NT2/D1 (cell line): ENCODE data around the gene MBD4.

Experiments used
- SUZ12 ChIP-seq: IDR thresholded peaks from 2 replicates; pipeline ENCODE4 v1.6.1; 2011; ENCODE audit not compliant: insufficient read length, insufficient read depth; ENCODE audit errors: extremely low read depth
- YY1 ChIP-seq: IDR thresholded peaks from 2 replicates; pipeline ENCODE4 v1.6.1; 2011; ENCODE audit not compliant: insufficient read length, insufficient read depth
- ZNF274 ChIP-seq: IDR thresholded peaks from 2 replicates; pipeline ENCODE4 v1.6.1; 2011; ENCODE audit warnings: mild to moderate bottlenecking, low read depth, low read length

GRCh38 chr3:129485721-129486663 lies 46.2 kb upstream of the MBD4 start:
- TF ChIP-seq SUZ12 (no peak), ZNF274 (no peak), YY1 (no peak)
